Measurements from ENCODE around the gene ESRRA.

Gene ESRRA

GRCh38 chr11:64305075-64305690, at the start of gene ESRRA:
TSS of gene ESRRA (plus strand) at chr11:64305524. CDS start at chr11:64307180, 1,656 bp downstream.
- DNase-seq = peak; percentile 100

DNA sequence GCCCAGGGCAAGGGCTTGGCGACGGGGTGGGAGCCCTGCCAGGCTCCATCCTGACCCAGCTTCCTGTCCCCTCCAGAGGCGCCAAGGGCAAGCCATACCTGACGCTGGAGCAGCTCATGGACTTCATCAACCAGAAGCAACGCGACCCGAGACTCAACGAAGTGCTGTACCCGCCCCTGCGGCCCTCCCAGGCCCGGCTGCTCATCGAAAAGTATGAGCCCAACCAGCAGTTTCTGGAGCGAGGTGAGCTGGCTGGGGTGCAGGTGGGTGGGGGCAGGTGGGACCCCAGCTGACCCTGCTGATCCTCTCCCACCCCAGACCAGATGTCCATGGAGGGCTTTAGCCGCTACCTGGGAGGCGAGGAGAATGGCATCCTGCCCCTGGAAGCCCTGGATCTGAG, 49.0 kb upstream of the ESRRA start:
- DNase-seq = no peak

- DNase-seq = no peak
Observed at GRCh38 chr11:64258356-64258755, 47.0 kb upstream of the ESRRA start.

DNA sequence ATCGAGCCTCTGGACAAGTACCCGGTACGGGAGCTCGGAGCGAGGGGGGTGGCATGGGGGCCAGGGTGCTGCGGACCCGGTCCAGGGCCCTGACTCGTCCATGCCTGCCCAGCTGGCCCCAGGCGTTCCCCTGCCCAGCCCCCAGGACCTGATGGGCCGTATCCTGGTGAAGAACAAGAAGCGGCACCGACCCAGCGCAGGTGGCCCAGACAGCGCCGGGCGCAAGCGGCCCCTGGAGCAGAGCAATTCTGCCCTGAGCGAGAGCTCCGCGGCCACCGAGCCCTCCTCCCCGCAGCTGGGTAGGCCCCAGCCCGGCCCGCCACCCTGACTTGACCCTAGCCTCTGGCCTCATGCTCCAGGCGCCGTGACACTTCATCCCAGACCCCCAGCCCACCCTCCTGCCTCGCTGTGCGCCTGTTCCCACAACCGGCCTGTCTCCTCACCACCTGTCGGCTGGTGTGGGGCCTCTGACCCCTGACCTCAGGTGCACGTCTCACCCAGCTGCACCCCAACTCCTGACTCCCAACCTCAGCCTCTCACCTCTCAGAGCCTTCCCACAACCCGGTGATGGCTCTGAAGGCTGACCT, 46.3 kb upstream of the ESRRA start:
- DNase-seq = no peak

- peak; percentile 66 for DNase-seq
Observed at GRCh38 chr11:64259533-64260067, 45.7 kb upstream of the ESRRA start.

DNA sequence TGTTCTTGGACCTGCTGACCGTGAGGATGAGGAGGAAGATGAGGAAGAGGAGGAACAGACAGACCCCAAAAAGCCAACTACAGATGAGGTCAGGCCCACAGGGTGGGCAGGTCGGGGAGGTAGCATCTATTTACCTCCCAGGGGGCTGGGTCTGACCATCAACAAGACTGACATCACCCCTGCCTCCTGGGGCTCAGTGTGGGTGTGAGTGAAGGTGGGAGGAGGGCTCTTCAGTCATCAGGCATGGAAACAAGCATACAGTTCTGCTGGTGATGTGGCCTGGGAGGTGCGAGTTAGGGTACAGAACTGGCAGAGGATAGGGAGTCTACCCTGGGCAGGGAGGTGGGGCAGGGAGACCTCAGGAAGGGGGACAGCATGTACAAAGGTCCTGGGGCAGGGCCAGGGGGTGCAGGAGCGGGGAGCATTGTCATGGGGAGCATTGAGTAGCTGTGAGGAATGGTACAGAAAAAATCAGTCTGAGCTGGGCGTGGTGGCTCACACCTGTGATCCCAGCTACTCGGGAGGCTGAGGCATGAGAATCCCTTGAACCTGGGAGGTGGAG, 45.1 kb upstream of the ESRRA start:
- no peak for DNase-seq

DNA sequence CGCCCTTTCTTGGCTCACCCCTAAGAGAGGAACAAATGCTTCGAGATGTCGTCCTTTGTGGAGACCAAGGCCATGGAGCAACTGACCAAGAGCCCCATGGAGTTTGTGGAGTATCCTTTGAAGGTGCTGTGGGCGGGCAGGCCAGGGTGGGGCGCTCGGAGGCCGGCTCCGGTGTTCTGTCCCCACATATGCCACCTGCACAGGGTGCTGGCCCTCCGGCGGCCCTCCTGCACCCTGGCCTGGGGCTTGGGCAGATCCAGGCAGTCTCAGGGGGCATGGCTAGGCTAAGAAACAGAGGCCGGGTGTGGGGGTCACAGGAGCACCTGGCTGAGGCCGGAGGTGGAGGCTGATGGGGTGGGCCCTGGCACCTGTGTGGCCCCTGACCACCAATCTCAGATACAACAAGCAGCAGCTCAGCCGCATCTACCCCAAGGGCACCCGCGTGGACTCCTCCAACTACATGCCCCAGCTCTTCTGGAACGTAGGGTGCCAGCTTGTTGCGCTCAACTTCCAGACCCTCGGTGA, 43.7 kb upstream of the ESRRA start:
- DNase-seq = no peak

- no peak for DNase-seq
Observed at GRCh38 chr11:64262271-64263002, 42.9 kb upstream of the ESRRA start.

GRCh38 chr11:64263021-64263946, 42.0 kb upstream of the ESRRA start:
- no peak for DNase-seq

DNA sequence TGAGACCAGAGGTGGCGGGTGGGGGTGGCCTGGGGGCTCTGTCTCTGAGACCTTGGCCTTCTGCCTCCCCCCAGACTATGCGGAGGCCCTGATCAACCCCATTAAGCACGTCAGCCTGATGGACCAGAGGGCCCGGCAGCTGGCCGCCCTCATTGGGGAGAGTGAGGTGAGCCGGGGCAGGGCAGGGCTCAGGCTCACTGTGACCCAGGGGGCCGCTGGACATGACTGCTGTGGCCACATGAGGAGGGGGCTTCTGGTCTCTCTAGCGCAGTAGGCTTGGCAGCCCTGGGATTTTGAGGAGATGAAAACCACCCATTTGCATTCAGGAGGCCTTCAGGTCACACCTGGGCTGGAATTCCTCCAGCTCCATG, 41.4 kb upstream of the ESRRA start:
- DNase-seq = no peak

- no peak for DNase-seq
Observed at GRCh38 chr11:64264371-64264852, 40.9 kb upstream of the ESRRA start.

DNA sequence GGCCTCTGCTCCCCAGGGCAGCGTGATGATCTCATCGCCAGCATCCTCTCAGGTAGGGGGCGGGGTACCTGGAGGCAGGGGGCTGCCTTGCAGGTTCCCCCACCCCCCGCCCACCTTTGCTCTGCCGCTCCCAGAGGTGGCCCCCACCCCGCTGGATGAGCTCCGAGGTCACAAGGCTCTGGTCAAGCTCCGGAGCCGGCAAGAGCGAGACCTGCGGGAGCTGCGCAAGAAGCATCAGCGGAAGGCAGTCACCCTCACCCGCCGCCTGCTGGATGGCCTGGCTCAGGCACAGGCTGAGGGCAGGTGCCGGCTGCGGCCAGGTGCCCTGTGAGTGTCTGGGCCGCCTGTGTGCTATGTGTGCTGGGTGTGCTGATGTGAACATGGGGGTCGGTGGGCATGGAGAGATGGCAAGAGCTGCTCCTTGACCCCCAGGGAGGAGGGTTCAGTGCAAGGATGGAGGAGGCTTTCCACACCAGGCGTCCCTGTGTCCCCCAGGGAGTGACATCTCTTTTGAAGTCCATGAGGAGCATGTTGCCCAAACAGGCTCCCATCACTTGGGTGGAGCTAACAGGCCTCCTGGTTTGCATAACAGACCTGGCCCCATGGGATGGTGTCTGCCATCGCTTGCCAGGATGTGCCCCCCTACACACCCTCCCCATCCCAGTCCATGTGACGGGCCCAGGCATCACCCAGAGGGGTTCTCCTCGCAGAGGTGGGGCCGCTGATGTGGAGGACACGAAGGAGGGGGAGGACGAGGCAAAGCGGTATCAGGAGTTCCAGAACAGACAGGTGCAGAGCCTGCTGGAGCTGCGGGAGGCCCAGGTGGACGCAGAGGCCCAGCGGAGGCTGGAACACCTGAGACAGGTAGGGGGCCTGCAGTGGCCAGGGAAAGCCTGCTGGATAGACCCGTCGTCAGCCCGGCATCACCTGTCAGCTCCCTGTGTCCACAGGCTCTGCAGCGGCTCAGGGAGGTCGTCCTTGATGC, 39.9 kb upstream of the ESRRA start:
- DNase-seq = no peak

- no peak for DNase-seq
Observed at GRCh38 chr11:64266339-64266738, 39.0 kb upstream of the ESRRA start.

DNA sequence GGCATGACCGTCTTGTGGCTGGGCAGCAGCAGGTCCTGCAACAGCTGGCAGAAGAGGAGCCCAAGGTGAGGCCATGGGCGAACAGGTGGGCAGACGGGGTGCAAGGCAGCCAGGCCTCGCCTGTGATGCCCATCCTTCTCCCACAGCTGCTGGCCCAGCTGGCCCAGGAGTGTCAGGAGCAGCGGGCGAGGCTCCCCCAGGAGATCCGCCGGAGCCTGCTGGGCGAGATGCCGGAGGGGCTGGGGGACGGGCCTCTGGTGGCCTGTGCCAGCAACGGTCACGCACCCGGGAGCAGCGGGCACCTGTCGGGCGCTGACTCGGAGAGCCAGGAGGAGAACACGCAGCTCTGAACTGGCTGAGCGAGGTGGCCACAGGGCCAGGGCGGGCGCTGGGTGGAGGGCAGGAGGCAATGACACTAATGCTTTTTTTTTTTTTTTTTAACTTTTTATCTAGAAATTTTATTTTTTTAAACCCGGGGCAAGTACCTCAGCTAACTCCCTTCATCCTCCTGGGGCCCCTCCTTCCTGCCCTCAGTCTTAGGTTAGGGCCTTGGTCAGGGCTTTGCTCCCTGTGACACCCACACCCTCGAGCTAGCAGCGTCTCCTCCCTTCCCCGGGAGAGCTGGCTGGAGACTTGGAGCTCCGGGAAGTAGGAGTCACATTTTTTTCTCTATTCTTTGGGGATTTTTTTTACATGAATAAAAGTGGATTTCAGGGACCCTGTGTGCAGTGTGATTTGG, 37.9 kb upstream of the ESRRA start:
- DNase-seq = no peak

DNA sequence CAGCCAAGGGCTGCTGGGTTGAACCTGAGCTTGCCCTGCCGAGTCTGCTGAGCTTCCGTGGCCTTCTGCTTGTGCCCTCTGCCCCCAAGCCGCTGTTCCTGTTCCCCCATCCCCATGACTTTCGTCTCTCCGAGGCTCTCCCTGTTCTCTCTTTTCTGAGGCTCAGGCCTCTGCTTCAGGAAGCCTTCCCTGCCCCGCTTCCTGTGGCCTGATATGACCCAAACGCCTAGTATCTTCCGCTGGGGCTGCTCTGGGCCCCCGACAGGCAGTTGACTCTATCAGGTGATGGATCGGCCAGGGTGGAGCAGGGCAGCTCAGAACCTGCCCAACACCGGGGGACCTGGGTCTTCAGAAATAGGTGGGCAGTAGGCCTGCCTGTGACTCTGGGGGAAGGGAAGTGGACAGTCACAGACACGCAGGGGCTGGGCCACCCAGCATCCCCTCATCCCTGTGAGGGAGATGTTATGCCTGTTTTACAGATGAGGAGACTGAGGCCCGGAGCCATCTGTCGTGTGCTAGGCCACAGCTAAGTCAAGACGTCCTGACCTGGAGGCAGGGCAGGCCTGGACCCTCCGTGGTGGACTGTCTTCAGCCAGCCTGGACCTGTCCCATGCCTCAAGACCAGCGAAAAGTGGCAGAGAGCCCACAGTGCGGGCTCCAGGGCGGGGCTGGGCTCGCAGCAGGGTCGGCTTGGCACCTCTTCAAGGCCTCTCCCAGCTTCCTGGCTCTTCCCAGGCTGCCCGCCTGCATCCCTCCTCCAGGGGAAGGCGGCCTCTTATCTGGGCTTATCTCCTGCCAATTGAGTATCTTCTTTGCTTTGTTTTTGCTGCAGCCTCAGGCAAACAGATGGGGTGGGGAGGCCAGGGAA, 37.1 kb upstream of the ESRRA start:
- no peak for DNase-seq

DNA sequence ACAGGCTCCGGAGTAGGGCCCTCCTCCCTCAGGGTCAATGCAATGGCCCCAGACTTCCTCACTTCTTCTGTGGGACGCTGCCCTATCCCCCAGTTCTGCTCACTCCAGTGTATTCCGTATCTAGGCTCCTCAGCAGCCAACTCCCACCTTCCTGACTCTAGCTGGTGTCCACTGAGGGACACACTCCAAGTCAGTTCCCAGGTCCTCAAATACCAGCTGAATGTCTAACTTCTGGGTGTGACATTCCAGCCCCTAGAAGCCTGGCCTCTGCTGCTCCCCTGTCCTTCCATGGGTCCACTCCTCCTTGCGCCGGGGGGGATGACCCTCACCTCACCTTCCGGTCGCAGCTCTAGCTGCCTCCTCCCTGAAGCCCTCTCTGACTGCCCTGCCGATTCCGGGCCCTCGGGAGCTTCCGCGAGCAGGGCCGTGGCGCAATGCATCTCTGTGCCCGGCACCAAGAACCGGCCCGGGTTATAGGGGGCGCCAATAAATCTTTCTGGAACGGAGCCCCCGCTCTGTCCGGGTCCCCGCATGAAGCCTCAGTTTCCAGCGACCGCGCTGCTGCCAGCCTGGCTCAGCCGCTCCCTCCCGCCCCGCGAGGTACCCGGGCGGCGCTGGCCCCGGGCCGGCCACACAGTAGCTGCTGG, 36.3 kb upstream of the ESRRA start:
- DNase-seq = no peak

- DNase-seq = peak; percentile 99
Observed at GRCh38 chr11:64269540-64270220, 35.6 kb upstream of the ESRRA start.
